OCI-LY1 (cell line): ENCODE measurements around the gene KLF1.

Experiments used
- CTCF ChIP-seq: fragments of 200-600 bp; sonication (generic), shearing (Covaris generic); IDR thresholded peaks from 2 replicates; pipeline ENCODE4 v1.5.1; 2017; ENCODE audit warnings: mild to moderate bottlenecking, antibody characterized with exemption, low read length, moderate library complexity, mixed read lengths
- EZH2 ChIP-seq: fragments of 200-600 bp; sonication (generic), shearing (Covaris generic); IDR thresholded peaks from 2 replicates; pipeline ENCODE4 v1.8.0; 2017; ENCODE audit warnings: borderline replicate concordance, mixed run types, mild to moderate bottlenecking, antibody characterized with exemption, low read length, moderate library complexity, mixed read lengths

GRCh38 chr19:12872255-12872654, 14.7 kb downstream of the KLF1 start:
- TF ChIP-seq CTCF (no peak), EZH2 (no peak)
